WTC11 (cell line): ENCODE results near the gene ARMH1. TPM values are rescaled to one million over a fixed set of nuclear protein-coding genes. Genes with fewer than 3 reads are reported as not detected.

Experiments used
- ATAC-seq: fragments of 200-7000 bp; cut with Tn5 transposase; 2 replicates; pipeline ENCODE4 v1.10.0; 2021; ENCODE audit warnings: mild to moderate bottlenecking, moderate library complexity
- CTCF ChIA-PET: fragments of 300-600 bp; sonication (Branson Sonifier 250); formaldehyde crosslinking; loops from one replicate; lab custom pipeline; 2021; ENCODE audit warnings: antibody characterized with exemption; lab: Charles Lee
- POLR2A ChIA-PET: fragments of 350-600 bp; sonication (Branson Sonifier 250); formaldehyde crosslinking; loops from one replicate; lab custom pipeline; 2021; ENCODE audit warnings: antibody characterized with exemption; lab: Charles Lee
- DNase-seq: peaks from one replicate; pipeline ENCODE4 v3.0.0; 2021; ENCODE audit warnings: low spot score
- H3K27ac Mint-ChIP-seq: 2 replicates; pipeline ENCODE4 v1.8.0; 2021; ENCODE audit warnings: mixed read lengths
- H3K27me3 Mint-ChIP-seq: 2 replicates; pipeline ENCODE4 v1.8.0; 2021; ENCODE audit warnings: low read depth, mild to moderate bottlenecking, moderate library complexity, mixed read lengths
- H3K36me3 Mint-ChIP-seq: 2 replicates; pipeline ENCODE4 v1.8.0; 2021; ENCODE audit warnings: mixed read lengths
- H3K4me1 Mint-ChIP-seq: 2 replicates; pipeline ENCODE4 v1.8.0; 2022; ENCODE audit warnings: mixed read lengths
- H3K4me3 Mint-ChIP-seq: 2 replicates; pipeline ENCODE4 v1.8.0; 2021; ENCODE audit warnings: mild to moderate bottlenecking, moderate library complexity, mixed read lengths
- H3K9me3 Mint-ChIP-seq: 2 replicates; pipeline ENCODE4 v1.8.0; 2021; ENCODE audit warnings: mixed read lengths
- ESRRA ChIP-seq: sonication (generic); formaldehyde crosslinking; IDR thresholded peaks from 2 replicates; pipeline ENCODE4 v1.8.1; 2022; ENCODE audit warnings: mild to moderate bottlenecking, missing genetic modification reagents, borderline replicate concordance
- GTF2I ChIP-seq: fragments of 250-450 bp; sonication (Bioruptor Pico); conservative IDR thresholded peaks from 2 replicates; pipeline ENCODE4 v1.4.0; 2021; ENCODE audit warnings: mild to moderate bottlenecking
- NFE2L1 ChIP-seq: sonication (generic); formaldehyde crosslinking; IDR thresholded peaks from 2 replicates; pipeline ENCODE4 v1.8.1; 2023; ENCODE audit warnings: missing genetic modification reagents
- NR2C2 ChIP-seq: sonication (generic); formaldehyde crosslinking; IDR thresholded peaks from 2 replicates; pipeline ENCODE4 v1.8.0; 2022; ENCODE audit warnings: mild to moderate bottlenecking, missing genetic modification reagents
- OVOL2 ChIP-seq: fragments of 250-450 bp; sonication (Bioruptor Pico); IDR thresholded peaks from 2 replicates; pipeline ENCODE4 v1.9.0; 2021; ENCODE audit warnings: mild to moderate bottlenecking, borderline replicate concordance
- RORB ChIP-seq: fragments of 250-450 bp; sonication (Bioruptor Pico); IDR thresholded peaks from 2 replicates; pipeline ENCODE4 v1.9.0; 2021; ENCODE audit warnings: mild to moderate bottlenecking
- SMAD4 ChIP-seq: sonication (generic); formaldehyde crosslinking; IDR thresholded peaks from 2 replicates; pipeline ENCODE4 v1.8.0; 2022; ENCODE audit warnings: mild to moderate bottlenecking, missing genetic modification reagents
- SP1 ChIP-seq: sonication (generic); formaldehyde crosslinking; conservative IDR thresholded peaks from 2 replicates; pipeline ENCODE4 v1.8.1; 2022; ENCODE audit warnings: missing genetic modification reagents
- TCF7 ChIP-seq: sonication (generic); formaldehyde crosslinking; IDR thresholded peaks from 2 replicates; pipeline ENCODE4 v1.8.0; 2022; ENCODE audit warnings: mild to moderate bottlenecking, low read depth, missing genetic modification reagents, moderate library complexity
- TEAD1 ChIP-seq: sonication (generic); formaldehyde crosslinking; IDR thresholded peaks from 2 replicates; pipeline ENCODE4 v1.8.0; 2022; ENCODE audit warnings: mild to moderate bottlenecking, missing genetic modification reagents
- ZBTB21 ChIP-seq: sonication (generic); formaldehyde crosslinking; IDR thresholded peaks from 2 replicates; pipeline ENCODE4 v1.8.1; 2023; ENCODE audit warnings: mild to moderate bottlenecking, missing genetic modification reagents, borderline replicate concordance
- ZNF232 ChIP-seq: sonication (generic); formaldehyde crosslinking; IDR thresholded peaks from 2 replicates; pipeline ENCODE4 v1.8.0; 2022; ENCODE audit warnings: mild to moderate bottlenecking, missing genetic modification reagents
- ZNF416 ChIP-seq: fragments of 250-450 bp; sonication (Bioruptor Pico); IDR thresholded peaks from 2 replicates; pipeline ENCODE4 v1.9.0; 2021; ENCODE audit warnings: mild to moderate bottlenecking, inconsistent platforms
- total RNA-seq: library from RNA; stranded (reverse); gene quantifications from 3 replicates; pipeline ENCODE4 v1.2.3, GENCODE V29; 2021
- TF ChIP-seq, protein P1 (sequence below): fragments of 250-450 bp; sonication (Bioruptor Pico); IDR thresholded peaks from 2 replicates; pipeline ENCODE4 v1.9.0; 2021; ENCODE audit warnings: mild to moderate bottlenecking, borderline replicate concordance
- TF ChIP-seq, protein P2 (sequence below): sonication (generic); formaldehyde crosslinking; conservative IDR thresholded peaks from 2 replicates; pipeline ENCODE4 v1.8.1; 2023; ENCODE audit warnings: mild to moderate bottlenecking, low read depth, missing genetic modification reagents, moderate library complexity
- TF ChIP-seq, protein P3 (sequence below): sonication (generic); formaldehyde crosslinking; IDR thresholded peaks from 2 replicates; pipeline ENCODE4 v1.8.1; 2022; ENCODE audit warnings: low read depth, mild to moderate bottlenecking, moderate library complexity, missing genetic modification reagents, borderline replicate concordance
- TF ChIP-seq, protein P4 (sequence below): sonication (generic); formaldehyde crosslinking; IDR thresholded peaks from 2 replicates; pipeline ENCODE4 v1.8.0; 2023; ENCODE audit warnings: mild to moderate bottlenecking, missing genetic modification reagents
- TF ChIP-seq, protein P5 (sequence below): sonication (generic); formaldehyde crosslinking; IDR thresholded peaks from 2 replicates; pipeline ENCODE4 v1.8.0; 2022; ENCODE audit warnings: mild to moderate bottlenecking, missing genetic modification reagents
- TF ChIP-seq, protein P6 (sequence below): sonication (generic); formaldehyde crosslinking; IDR thresholded peaks from 2 replicates; pipeline ENCODE4 v1.8.0; 2022; ENCODE audit warnings: mild to moderate bottlenecking, missing genetic modification reagents
- TF ChIP-seq, protein P7 (sequence below): fragments of 200-600 bp; IDR thresholded peaks from 2 replicates; pipeline ENCODE4 v1.8.0; 2022; ENCODE audit warnings: antibody characterized with exemption
- TF ChIP-seq, protein P8 (sequence below): fragments of 250-450 bp; sonication (Bioruptor Pico); IDR thresholded peaks from 2 replicates; pipeline ENCODE4 v2.1.2; 2022; ENCODE audit warnings: mild to moderate bottlenecking, moderate library complexity

ARMH1 gene
- total RNA-seq, 1 experiment from 2014 or later = 0.74 TPM

DNA sequence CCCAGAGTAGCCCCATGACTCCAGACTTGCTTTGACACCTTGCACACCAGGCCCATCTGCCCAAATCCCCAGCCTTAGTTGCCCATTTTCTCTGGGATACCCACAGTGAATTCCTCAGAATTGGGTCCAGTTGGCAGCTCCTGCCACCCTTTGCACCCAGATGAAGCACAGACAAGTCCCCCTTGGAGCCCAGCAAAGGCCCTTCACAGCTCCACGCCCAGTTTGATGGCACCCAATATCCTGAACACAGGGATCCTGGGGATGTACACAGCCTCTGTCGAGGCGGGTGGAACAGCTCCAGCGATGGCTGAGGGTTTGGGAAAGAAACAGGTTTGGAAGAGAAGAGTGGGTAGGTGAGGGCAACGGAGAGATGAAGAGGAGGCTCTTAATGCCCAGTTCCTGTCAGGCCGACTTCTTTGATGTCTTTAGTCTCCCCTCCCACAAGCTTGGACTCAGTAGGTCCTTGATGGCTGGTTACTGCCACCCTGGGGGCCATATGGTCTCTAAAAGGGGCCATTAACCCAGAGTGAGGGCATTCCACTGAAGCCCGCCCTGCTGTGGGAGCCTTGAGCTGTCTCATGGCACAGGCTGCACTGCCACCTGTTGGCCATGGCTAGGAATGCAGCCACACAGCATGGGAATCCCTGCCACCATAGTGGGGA is 21.9 kb upstream of the ARMH1 start:
- Mint-ChIP-seq H3K4me1 (peaks cover 26% of the 10 kb centered on the region), H3K36me3 (peaks cover 20% of the 10 kb centered on the region), H3K27ac (peak overlapping the region; percentile 72), H3K4me3 (no peak overlapping the region), H3K27me3 (no peaks in the 10 kb centered on the region), H3K9me3 (no peaks in the 10 kb centered on the region)
- DNase-seq (peak; percentile 93), ATAC-seq (peak; percentile 81)
- CTCF ChIA-PET = interaction anchor here (0.6 to 5.4 kb wide), 62 partner anchors 10 to 659 kb away, joined by 3 to 112 read pairs (median 4); partner anchors contain the start of genes ARMH1, DMAP1 and TMEM53
- POLR2A ChIA-PET = interaction anchor here (2.4 kb wide), 1 partner anchor 20 kb away, joined by 10 read pairs; no protein-coding TSS in a partner anchor
- TF ChIP-seq NR2C2 (CRISPR knock-in tag) = no peak
- TF ChIP-seq, protein P1, sequence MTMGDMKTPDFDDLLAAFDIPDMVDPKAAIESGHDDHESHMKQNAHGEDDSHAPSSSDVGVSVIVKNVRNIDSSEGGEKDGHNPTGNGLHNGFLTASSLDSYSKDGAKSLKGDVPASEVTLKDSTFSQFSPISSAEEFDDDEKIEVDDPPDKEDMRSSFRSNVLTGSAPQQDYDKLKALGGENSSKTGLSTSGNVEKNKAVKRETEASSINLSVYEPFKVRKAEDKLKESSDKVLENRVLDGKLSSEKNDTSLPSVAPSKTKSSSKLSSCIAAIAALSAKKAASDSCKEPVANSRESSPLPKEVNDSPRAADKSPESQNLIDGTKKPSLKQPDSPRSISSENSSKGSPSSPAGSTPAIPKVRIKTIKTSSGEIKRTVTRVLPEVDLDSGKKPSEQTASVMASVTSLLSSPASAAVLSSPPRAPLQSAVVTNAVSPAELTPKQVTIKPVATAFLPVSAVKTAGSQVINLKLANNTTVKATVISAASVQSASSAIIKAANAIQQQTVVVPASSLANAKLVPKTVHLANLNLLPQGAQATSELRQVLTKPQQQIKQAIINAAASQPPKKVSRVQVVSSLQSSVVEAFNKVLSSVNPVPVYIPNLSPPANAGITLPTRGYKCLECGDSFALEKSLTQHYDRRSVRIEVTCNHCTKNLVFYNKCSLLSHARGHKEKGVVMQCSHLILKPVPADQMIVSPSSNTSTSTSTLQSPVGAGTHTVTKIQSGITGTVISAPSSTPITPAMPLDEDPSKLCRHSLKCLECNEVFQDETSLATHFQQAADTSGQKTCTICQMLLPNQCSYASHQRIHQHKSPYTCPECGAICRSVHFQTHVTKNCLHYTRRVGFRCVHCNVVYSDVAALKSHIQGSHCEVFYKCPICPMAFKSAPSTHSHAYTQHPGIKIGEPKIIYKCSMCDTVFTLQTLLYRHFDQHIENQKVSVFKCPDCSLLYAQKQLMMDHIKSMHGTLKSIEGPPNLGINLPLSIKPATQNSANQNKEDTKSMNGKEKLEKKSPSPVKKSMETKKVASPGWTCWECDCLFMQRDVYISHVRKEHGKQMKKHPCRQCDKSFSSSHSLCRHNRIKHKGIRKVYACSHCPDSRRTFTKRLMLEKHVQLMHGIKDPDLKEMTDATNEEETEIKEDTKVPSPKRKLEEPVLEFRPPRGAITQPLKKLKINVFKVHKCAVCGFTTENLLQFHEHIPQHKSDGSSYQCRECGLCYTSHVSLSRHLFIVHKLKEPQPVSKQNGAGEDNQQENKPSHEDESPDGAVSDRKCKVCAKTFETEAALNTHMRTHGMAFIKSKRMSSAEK (CRISPR knock-in tag) = no peak
- TF ChIP-seq, protein P2, sequence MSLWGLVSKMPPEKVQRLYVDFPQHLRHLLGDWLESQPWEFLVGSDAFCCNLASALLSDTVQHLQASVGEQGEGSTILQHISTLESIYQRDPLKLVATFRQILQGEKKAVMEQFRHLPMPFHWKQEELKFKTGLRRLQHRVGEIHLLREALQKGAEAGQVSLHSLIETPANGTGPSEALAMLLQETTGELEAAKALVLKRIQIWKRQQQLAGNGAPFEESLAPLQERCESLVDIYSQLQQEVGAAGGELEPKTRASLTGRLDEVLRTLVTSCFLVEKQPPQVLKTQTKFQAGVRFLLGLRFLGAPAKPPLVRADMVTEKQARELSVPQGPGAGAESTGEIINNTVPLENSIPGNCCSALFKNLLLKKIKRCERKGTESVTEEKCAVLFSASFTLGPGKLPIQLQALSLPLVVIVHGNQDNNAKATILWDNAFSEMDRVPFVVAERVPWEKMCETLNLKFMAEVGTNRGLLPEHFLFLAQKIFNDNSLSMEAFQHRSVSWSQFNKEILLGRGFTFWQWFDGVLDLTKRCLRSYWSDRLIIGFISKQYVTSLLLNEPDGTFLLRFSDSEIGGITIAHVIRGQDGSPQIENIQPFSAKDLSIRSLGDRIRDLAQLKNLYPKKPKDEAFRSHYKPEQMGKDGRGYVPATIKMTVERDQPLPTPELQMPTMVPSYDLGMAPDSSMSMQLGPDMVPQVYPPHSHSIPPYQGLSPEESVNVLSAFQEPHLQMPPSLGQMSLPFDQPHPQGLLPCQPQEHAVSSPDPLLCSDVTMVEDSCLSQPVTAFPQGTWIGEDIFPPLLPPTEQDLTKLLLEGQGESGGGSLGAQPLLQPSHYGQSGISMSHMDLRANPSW (CRISPR knock-in tag) = no peak
- peak; percentile 56; the same call in 1 of the 2 replicates for TF ChIP-seq TCF7
- no peak for TF ChIP-seq NFE2L1 (CRISPR knock-in tag)
- TF ChIP-seq, protein P3, sequence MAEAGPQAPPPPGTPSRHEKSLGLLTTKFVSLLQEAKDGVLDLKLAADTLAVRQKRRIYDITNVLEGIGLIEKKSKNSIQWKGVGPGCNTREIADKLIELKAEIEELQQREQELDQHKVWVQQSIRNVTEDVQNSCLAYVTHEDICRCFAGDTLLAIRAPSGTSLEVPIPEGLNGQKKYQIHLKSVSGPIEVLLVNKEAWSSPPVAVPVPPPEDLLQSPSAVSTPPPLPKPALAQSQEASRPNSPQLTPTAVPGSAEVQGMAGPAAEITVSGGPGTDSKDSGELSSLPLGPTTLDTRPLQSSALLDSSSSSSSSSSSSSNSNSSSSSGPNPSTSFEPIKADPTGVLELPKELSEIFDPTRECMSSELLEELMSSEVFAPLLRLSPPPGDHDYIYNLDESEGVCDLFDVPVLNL (CRISPR knock-in tag) = no peak
- no peak for TF ChIP-seq ZNF416
- no peak for TF ChIP-seq ESRRA
- TF ChIP-seq, protein P4, sequence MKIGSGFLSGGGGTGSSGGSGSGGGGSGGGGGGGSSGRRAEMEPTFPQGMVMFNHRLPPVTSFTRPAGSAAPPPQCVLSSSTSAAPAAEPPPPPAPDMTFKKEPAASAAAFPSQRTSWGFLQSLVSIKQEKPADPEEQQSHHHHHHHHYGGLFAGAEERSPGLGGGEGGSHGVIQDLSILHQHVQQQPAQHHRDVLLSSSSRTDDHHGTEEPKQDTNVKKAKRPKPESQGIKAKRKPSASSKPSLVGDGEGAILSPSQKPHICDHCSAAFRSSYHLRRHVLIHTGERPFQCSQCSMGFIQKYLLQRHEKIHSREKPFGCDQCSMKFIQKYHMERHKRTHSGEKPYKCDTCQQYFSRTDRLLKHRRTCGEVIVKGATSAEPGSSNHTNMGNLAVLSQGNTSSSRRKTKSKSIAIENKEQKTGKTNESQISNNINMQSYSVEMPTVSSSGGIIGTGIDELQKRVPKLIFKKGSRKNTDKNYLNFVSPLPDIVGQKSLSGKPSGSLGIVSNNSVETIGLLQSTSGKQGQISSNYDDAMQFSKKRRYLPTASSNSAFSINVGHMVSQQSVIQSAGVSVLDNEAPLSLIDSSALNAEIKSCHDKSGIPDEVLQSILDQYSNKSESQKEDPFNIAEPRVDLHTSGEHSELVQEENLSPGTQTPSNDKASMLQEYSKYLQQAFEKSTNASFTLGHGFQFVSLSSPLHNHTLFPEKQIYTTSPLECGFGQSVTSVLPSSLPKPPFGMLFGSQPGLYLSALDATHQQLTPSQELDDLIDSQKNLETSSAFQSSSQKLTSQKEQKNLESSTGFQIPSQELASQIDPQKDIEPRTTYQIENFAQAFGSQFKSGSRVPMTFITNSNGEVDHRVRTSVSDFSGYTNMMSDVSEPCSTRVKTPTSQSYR (CRISPR knock-in tag) = no peak
- TF ChIP-seq SMAD4 (CRISPR knock-in tag) = no peak
- peak; percentile 79; the same call in 1 of the 2 replicates for TF ChIP-seq TEAD1
- TF ChIP-seq, protein P5, sequence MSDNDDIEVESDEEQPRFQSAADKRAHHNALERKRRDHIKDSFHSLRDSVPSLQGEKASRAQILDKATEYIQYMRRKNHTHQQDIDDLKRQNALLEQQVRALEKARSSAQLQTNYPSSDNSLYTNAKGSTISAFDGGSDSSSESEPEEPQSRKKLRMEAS (CRISPR knock-in tag) = no peak
- no peak for TF ChIP-seq ZNF232 (CRISPR knock-in tag)
- no peak for TF ChIP-seq GTF2I (CRISPR knock-in tag)
- no peak for TF ChIP-seq SP1 (CRISPR knock-in tag)
- TF ChIP-seq, protein P6, sequence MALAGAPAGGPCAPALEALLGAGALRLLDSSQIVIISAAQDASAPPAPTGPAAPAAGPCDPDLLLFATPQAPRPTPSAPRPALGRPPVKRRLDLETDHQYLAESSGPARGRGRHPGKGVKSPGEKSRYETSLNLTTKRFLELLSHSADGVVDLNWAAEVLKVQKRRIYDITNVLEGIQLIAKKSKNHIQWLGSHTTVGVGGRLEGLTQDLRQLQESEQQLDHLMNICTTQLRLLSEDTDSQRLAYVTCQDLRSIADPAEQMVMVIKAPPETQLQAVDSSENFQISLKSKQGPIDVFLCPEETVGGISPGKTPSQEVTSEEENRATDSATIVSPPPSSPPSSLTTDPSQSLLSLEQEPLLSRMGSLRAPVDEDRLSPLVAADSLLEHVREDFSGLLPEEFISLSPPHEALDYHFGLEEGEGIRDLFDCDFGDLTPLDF (CRISPR knock-in tag) = no peak
- TF ChIP-seq, protein P7, sequence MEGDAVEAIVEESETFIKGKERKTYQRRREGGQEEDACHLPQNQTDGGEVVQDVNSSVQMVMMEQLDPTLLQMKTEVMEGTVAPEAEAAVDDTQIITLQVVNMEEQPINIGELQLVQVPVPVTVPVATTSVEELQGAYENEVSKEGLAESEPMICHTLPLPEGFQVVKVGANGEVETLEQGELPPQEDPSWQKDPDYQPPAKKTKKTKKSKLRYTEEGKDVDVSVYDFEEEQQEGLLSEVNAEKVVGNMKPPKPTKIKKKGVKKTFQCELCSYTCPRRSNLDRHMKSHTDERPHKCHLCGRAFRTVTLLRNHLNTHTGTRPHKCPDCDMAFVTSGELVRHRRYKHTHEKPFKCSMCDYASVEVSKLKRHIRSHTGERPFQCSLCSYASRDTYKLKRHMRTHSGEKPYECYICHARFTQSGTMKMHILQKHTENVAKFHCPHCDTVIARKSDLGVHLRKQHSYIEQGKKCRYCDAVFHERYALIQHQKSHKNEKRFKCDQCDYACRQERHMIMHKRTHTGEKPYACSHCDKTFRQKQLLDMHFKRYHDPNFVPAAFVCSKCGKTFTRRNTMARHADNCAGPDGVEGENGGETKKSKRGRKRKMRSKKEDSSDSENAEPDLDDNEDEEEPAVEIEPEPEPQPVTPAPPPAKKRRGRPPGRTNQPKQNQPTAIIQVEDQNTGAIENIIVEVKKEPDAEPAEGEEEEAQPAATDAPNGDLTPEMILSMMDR = peak; percentile 94
- no peak for TF ChIP-seq ZBTB21 (CRISPR knock-in tag)
- TF ChIP-seq RORB (CRISPR knock-in tag) = no peak
- TF ChIP-seq, protein P8, sequence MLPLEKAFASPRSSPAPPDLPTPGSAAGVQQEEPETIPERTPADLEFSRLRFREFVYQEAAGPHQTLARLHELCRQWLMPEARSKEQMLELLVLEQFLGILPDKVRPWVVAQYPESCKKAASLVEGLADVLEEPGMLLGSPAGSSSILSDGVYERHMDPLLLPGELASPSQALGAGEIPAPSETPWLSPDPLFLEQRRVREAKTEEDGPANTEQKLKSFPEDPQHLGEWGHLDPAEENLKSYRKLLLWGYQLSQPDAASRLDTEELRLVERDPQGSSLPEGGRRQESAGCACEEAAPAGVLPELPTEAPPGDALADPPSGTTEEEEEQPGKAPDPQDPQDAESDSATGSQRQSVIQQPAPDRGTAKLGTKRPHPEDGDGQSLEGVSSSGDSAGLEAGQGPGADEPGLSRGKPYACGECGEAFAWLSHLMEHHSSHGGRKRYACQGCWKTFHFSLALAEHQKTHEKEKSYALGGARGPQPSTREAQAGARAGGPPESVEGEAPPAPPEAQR (CRISPR knock-in tag) = no peak
- no peak for TF ChIP-seq OVOL2 (CRISPR knock-in tag)
